GM23338 (cell line): ENCODE measurements around the gene ARL6IP4. TPM values are rescaled to one million over a fixed set of nuclear protein-coding genes. Genes with fewer than 3 reads are reported as not detected.
"Not testable (repeated sequence)": the region's sequence is repeated elsewhere in the genome, so short reads cannot be mapped to it uniquely, and the experiment has no call there.

ENCODE experiments used
- ATAC-seq: fragments of 200-7000 bp; cut with Tn5 transposase; 3 replicates; pipeline ENCODE4 v1.9.1; 2020
- DNase-seq: peaks from one replicate; pipeline ENCODE4 v3.0.0-alpha.2; 2015; ENCODE audit warnings: low spot score
- H2AFZ ChIP-seq: fragments of 200-600 bp; sonication (generic); 2 replicates; pipeline ENCODE4 v1.8.0; 2016; ENCODE audit warnings: antibody characterized with exemption, mild to moderate bottlenecking, moderate library complexity
- H3F3A ChIP-seq: fragments of 200-600 bp; sonication (generic); replicated peaks from 2 replicates; pipeline ENCODE4 v1.8.0; 2017; ENCODE audit warnings: antibody characterized with exemption, mixed run types, low read depth
- H3K27ac ChIP-seq: fragments of 200-600 bp; sonication (generic); 2 replicates; pipeline ENCODE4 v1.6.1; 2016; ENCODE audit warnings: low read depth
- H3K27me3 ChIP-seq: fragments of 200-600 bp; sonication (generic); 2 replicates; pipeline ENCODE4 v1.8.0; 2016; ENCODE audit warnings: mild to moderate bottlenecking, mixed run types, moderate library complexity; ENCODE audit not compliant: insufficient read depth
- H3K36me3 ChIP-seq: fragments of 200-600 bp; sonication (generic); 2 replicates; pipeline ENCODE4 v1.8.0; 2016; ENCODE audit warnings: mild to moderate bottlenecking; ENCODE audit not compliant: insufficient read depth
- H3K4me1 ChIP-seq: fragments of 200-600 bp; sonication (generic); 2 replicates; pipeline ENCODE4 v1.8.0; 2016; ENCODE audit warnings: mild to moderate bottlenecking, moderate library complexity; ENCODE audit not compliant: insufficient read depth
- H3K4me2 ChIP-seq: fragments of 200-600 bp; sonication (generic); 2 replicates; pipeline ENCODE4 v1.7.1; 2017; ENCODE audit warnings: mixed run types
- H3K4me3 ChIP-seq: fragments of 200-600 bp; sonication (generic); 2 replicates; pipeline ENCODE4 v1.6.1; 2016; ENCODE audit warnings: mixed run types
- H3K79me2 ChIP-seq: fragments of 200-600 bp; sonication (generic); replicated peaks from 2 replicates; pipeline ENCODE4 v1.8.0; 2017; ENCODE audit warnings: mild to moderate bottlenecking; ENCODE audit not compliant: insufficient read depth
- H3K9me2 ChIP-seq: fragments of 200-600 bp; sonication (generic); 2 replicates; pipeline ENCODE4 v1.8.0; 2017; ENCODE audit not compliant: insufficient read depth
- H4K20me1 ChIP-seq: fragments of 200-600 bp; sonication (generic); replicated peaks from 2 replicates; pipeline ENCODE4 v1.8.0; 2017; ENCODE audit warnings: mild to moderate bottlenecking; ENCODE audit not compliant: insufficient read depth
- H3K27ac Mint-ChIP-seq: 2 replicates; pipeline ENCODE4 v1.8.0; 2020; ENCODE audit warnings: inconsistent platforms, mild to moderate bottlenecking, moderate library complexity, mixed read lengths
- H3K27me3 Mint-ChIP-seq: 3 replicates; pipeline ENCODE4 v1.8.0; 2022; ENCODE audit warnings: low read depth, mild to moderate bottlenecking, moderate library complexity, mixed read lengths, inconsistent platforms; ENCODE audit not compliant: insufficient read depth, poor library complexity
- H3K36me3 Mint-ChIP-seq: 3 replicates; pipeline ENCODE4 v1.8.0; 2021; ENCODE audit warnings: low read depth, mild to moderate bottlenecking, inconsistent platforms, moderate library complexity, mixed read lengths
- H3K4me1 Mint-ChIP-seq: 3 replicates; pipeline ENCODE4 v1.8.0; 2020; ENCODE audit warnings: mild to moderate bottlenecking, inconsistent platforms, mixed read lengths
- H3K4me3 Mint-ChIP-seq: 3 replicates; pipeline ENCODE4 v1.8.0; 2021; ENCODE audit warnings: moderate library complexity, mild to moderate bottlenecking, inconsistent platforms, mixed read lengths
- H3K9me3 Mint-ChIP-seq: 3 replicates; pipeline ENCODE4 v1.8.0; 2020; ENCODE audit warnings: moderate library complexity, mild to moderate bottlenecking, inconsistent platforms, mixed read lengths
- CTCF ChIP-seq, 2 experiments: fragments of 200-600 bp in 1 of 2; sonication (generic) in 1 of 2; conservative IDR thresholded peaks; 2 replicates each; pipeline versions ENCODE4 v1.5.1 to v1.6.1; 2016 to 2017; ENCODE audit warnings: antibody characterized with exemption in 2 of 2, low read depth in 2 of 2, mild to moderate bottlenecking in 2 of 2, moderate library complexity in 1 of 2
- EZH2phosphoT487 ChIP-seq: fragments of 200-600 bp; sonication (generic); IDR thresholded peaks from one replicate; pipeline ENCODE4 v1.8.1; 2018; ENCODE audit warnings: antibody characterized with exemption; ENCODE audit not compliant: unreplicated experiment
- NANOG ChIP-seq: IDR thresholded peaks from 2 replicates; pipeline ENCODE4 v1.6.1; 2016; ENCODE audit warnings: antibody characterized with exemption, borderline replicate concordance
- REST ChIP-seq: IDR thresholded peaks from one replicate; pipeline ENCODE4 v1.6.1; 2018; ENCODE audit warnings: antibody characterized with exemption; ENCODE audit not compliant: unreplicated experiment
- ZNF114 ChIP-seq: fragments of 250-450 bp; sonication (Bioruptor Pico); IDR thresholded peaks from 2 replicates; pipeline ENCODE4 v1.5.0; 2020; ENCODE audit warnings: mild to moderate bottlenecking, moderate library complexity
- ZNF331 ChIP-seq: fragments of 250-450 bp; sonication (Bioruptor Pico); IDR thresholded peaks from 2 replicates; pipeline ENCODE4 v1.5.0; 2020; ENCODE audit warnings: low read depth, mild to moderate bottlenecking, moderate library complexity
- polyA plus RNA-seq: library from polyadenylated mRNA; unstranded; fragments of >200 nt; fragmentation: Nextera tagmentation; extraction: Ambion mirVana; gene quantifications from 2 replicates; pipeline ENCODE4 v1.2.1, GENCODE V29; 2016
- total RNA-seq: library from RNA; depleted of rRNA; stranded (reverse); fragments of >200 nt; shearing (Covaris generic); gene quantifications from 2 replicates; pipeline ENCODE4 v1.2.3, GENCODE V29; 2014
- TF ChIP-seq, protein P1 (sequence below): fragments of 250-450 bp; sonication (Bioruptor Pico); IDR thresholded peaks from 2 replicates; pipeline ENCODE4 v1.5.0; 2020; ENCODE audit warnings: mild to moderate bottlenecking, moderate library complexity

ARL6IP4 gene
- total and polyA plus RNA-seq, 2 experiments from 2014 or later: 85.5 to 169 TPM

- TF ChIP-seq ZNF114 (CRISPR knock-in tag): no peak
- no peak for TF ChIP-seq CTCF (conservative IDR thresholded peaks at IDR 0.05; ENCODE audit: low read depth in 2 of 2)
- no peak for TF ChIP-seq ZNF331 (CRISPR knock-in tag)
Measured at GRCh38 chr12:123013185-123014095, 33.0 kb downstream of the ARL6IP4 start (continued).

DNA sequence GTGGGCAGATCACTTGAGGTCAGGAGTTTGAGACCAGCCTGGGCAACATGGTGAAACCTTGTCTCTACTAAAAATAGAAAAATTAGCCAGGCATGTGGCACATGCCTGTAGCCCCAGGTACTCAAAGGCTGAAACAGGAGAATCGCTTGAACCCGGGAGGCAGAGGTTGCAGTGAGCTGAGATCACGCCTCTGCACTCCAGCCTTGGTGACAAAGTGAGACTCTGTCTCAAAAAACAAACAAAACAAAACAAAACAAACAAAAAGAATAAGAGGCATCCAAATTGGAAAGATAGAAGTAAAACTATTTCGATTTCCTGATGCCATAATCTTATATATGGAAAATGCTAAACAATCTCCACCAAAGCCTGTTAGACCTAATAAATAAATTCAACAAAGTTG is 34.0 kb downstream of the ARL6IP4 start:
- H3K9me3 Mint-ChIP-seq, H3K4me3 ChIP-seq, ATAC-seq, H3K9me2 ChIP-seq, H3K27ac ChIP-seq, H3K4me1 ChIP-seq, H3K36me3 Mint-ChIP-seq, H3F3A ChIP-seq, H2AFZ ChIP-seq, H3K27me3 ChIP-seq, H3K79me2 ChIP-seq, H3K4me3 Mint-ChIP-seq, H3K27ac Mint-ChIP-seq, H4K20me1 ChIP-seq, H3K4me2 ChIP-seq, DNase-seq, H3K27me3 Mint-ChIP-seq, H3K4me1 Mint-ChIP-seq, H3K36me3 ChIP-seq: not testable (repeated sequence)

DNA sequence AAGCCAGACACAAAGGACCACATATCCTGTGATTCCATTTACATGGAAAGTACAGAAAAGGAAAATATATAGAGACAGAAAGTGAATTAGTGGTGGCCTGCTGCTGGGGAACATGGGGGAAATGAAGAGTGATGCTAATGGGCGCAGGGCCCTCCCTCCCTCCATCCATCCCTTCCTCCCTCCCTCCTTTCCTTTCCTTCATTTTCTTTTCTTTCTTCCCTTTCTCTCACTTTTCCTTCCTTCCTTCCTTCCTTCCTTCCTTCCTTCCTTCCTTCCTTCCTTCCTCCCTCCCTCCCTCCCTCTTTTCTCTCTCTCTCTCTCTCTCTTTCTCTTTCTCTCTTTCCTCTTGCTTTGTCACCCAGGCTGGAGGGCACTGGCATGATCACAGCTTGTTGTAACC is 37.3 kb downstream of the ARL6IP4 start:
- ATAC-seq (no peak), DNase-seq (no peak)
- no peak overlapping the region for H3K4me3 ChIP-seq
- no peaks in the 10 kb centered on the region for H3K27me3 ChIP-seq
- H3F3A ChIP-seq: no peaks in the 10 kb centered on the region
- no peaks in the 10 kb centered on the region for H3K36me3 ChIP-seq
- no peaks in the 10 kb centered on the region; the same call in 2 of the 3 replicates for H3K9me3 Mint-ChIP-seq
- H3K27ac ChIP-seq: no peak overlapping the region
- no peak overlapping the region for H2AFZ ChIP-seq
- no peaks in the 10 kb centered on the region for H3K79me2 ChIP-seq
- no peaks in the 10 kb centered on the region for H3K9me2 ChIP-seq
- no peak overlapping the region for H3K4me3 Mint-ChIP-seq
- H3K27ac Mint-ChIP-seq: no peak overlapping the region
- H3K36me3 Mint-ChIP-seq: no peaks in the 10 kb centered on the region
- no peak overlapping the region for H3K4me2 ChIP-seq
- H3K4me1 ChIP-seq: no peaks in the 10 kb centered on the region
- no peaks in the 10 kb centered on the region for H4K20me1 ChIP-seq
- no peaks in the 10 kb centered on the region for H3K4me1 Mint-ChIP-seq
- peaks cover 4% of the 10 kb centered on the region for H3K27me3 Mint-ChIP-seq
- TF ChIP-seq REST (no peak), NANOG (no peak), EZH2phosphoT487 (no peak), ZNF331 (CRISPR knock-in tag) (no peak)
- TF ChIP-seq, protein P1, sequence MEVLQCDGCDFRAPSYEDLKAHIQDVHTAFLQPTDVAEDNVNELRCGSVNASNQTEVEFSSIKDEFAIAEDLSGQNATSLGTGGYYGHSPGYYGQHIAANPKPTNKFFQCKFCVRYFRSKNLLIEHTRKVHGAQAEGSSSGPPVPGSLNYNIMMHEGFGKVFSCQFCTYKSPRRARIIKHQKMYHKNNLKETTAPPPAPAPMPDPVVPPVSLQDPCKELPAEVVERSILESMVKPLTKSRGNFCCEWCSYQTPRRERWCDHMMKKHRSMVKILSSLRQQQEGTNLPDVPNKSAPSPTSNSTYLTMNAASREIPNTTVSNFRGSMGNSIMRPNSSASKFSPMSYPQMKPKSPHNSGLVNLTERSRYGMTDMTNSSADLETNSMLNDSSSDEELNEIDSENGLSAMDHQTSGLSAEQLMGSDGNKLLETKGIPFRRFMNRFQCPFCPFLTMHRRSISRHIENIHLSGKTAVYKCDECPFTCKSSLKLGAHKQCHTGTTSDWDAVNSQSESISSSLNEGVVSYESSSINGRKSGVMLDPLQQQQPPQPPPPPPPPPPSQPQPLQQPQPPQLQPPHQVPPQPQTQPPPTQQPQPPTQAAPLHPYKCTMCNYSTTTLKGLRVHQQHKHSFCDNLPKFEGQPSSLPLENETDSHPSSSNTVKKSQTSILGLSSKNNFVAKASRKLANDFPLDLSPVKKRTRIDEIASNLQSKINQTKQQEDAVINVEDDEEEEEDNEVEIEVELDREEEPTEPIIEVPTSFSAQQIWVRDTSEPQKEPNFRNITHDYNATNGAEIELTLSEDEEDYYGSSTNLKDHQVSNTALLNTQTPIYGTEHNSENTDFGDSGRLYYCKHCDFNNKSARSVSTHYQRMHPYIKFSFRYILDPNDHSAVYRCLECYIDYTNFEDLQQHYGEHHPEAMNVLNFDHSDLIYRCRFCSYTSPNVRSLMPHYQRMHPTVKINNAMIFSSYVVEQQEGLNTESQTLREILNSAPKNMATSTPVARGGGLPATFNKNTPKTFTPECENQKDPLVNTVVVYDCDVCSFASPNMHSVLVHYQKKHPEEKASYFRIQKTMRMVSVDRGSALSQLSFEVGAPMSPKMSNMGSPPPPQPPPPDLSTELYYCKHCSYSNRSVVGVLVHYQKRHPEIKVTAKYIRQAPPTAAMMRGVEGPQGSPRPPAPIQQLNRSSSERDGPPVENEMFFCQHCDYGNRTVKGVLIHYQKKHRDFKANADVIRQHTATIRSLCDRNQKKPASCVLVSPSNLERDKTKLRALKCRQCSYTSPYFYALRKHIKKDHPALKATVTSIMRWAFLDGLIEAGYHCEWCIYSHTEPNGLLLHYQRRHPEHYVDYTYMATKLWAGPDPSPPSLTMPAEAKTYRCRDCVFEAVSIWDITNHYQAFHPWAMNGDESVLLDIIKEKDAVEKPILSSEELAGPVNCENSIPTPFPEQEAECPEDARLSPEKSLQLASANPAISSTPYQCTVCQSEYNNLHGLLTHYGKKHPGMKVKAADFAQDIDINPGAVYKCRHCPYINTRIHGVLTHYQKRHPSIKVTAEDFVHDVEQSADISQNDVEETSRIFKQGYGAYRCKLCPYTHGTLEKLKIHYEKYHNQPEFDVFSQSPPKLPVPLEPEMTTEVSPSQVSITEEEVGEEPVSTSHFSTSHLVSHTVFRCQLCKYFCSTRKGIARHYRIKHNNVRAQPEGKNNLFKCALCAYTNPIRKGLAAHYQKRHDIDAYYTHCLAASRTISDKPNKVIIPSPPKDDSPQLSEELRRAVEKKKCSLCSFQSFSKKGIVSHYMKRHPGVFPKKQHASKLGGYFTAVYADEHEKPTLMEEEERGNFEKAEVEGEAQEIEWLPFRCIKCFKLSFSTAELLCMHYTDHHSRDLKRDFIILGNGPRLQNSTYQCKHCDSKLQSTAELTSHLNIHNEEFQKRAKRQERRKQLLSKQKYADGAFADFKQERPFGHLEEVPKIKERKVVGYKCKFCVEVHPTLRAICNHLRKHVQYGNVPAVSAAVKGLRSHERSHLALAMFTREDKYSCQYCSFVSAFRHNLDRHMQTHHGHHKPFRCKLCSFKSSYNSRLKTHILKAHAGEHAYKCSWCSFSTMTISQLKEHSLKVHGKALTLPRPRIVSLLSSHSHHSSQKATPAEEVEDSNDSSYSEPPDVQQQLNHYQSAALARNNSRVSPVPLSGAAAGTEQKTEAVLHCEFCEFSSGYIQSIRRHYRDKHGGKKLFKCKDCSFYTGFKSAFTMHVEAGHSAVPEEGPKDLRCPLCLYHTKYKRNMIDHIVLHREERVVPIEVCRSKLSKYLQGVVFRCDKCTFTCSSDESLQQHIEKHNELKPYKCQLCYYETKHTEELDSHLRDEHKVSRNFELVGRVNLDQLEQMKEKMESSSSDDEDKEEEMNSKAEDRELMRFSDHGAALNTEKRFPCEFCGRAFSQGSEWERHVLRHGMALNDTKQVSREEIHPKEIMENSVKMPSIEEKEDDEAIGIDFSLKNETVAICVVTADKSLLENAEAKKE (CRISPR knock-in tag): no peak
